IPS DF 6.9 (cell line): Measurements from ENCODE around the gene NUTM1.

Source experiments
- DNase-seq: peaks from one replicate; pipeline ENCODE4 v3.0.0-alpha.2; 2013; ENCODE audit warnings: low read depth, low spot score
- H3K27ac ChIP-seq: one replicate; pipeline ENCODE4 v1.5.1; 2013; ENCODE audit warnings: low read length, control low read depth
- H3K27me3 ChIP-seq: 2 replicates; pipeline ENCODE4 v1.6.1; 2013; ENCODE audit warnings: mild to moderate bottlenecking, low read length; ENCODE audit not compliant: control insufficient read depth, insufficient read depth
- H3K36me3 ChIP-seq: 2 replicates; pipeline ENCODE4 v1.6.1; 2013; ENCODE audit warnings: low read length; ENCODE audit not compliant: control insufficient read depth, insufficient read depth
- H3K4me1 ChIP-seq: 2 replicates; pipeline ENCODE4 v1.6.1; 2013; ENCODE audit warnings: low read length; ENCODE audit not compliant: control insufficient read depth, insufficient read depth
- H3K4me3 ChIP-seq: 2 replicates; pipeline ENCODE4 v1.5.1; 2013; ENCODE audit warnings: mild to moderate bottlenecking, low read length
- H3K9me3 ChIP-seq: 2 replicates; pipeline ENCODE4 v1.6.1; 2013; ENCODE audit warnings: low read length, inconsistent platforms; ENCODE audit not compliant: control insufficient read depth, insufficient read depth
- WGBS: extraction: QIAGEN DNeasy Blood & Tissue Kit; methylation state at CpG from one replicate; pipeline ENCODE4 v1.1.7; 2013; ENCODE audit warnings: mixed read lengths, missing lambda C conversion rate; ENCODE audit not compliant: insufficient read length, insufficient coverage; 5-methylcytosine and 5-hydroxymethylcytosine counted together

The NUTM1 gene

GRCh38 chr15:34342737-34343575 is at the start of gene NUTM1, which contains the start of gene NOP10:
NUTM1 (plus strand) TSS chr15:34343315; CDS start chr15:34343697, 382 bp downstream.
NOP10 (minus strand) TSS chr15:34343136; CDS start chr15:34343073, 63 bp downstream.
- DNase-seq = peak; percentile 95
- no CpG with 5 or more reads among the region's 38 CpGs for WGBS
- peaks cover 2% of the 10 kb centered on the region; the same call in 1 of the 2 replicates for H3K4me1 ChIP-seq
- no peaks in the 10 kb centered on the region for H3K27me3 ChIP-seq
- no peaks in the 10 kb centered on the region for H3K36me3 ChIP-seq
- H3K9me3 ChIP-seq = no peaks in the 10 kb centered on the region
- peak within 1 kb of the TSS; percentile 93; the same call in 1 of the 2 replicates for H3K4me3 ChIP-seq
- H3K27ac ChIP-seq = no peak within 1 kb of the TSS

- no peaks in the 10 kb centered on the region for H3K27me3 ChIP-seq
- no peak overlapping the region for H3K27ac ChIP-seq
- H3K4me3 ChIP-seq = no peak overlapping the region
- WGBS = no CpG with 5 or more reads among the region's 1 CpG
- no peak for DNase-seq
- H3K4me1 ChIP-seq = no peaks in the 10 kb centered on the region
- no peaks in the 10 kb centered on the region for H3K9me3 ChIP-seq
- no peaks in the 10 kb centered on the region for H3K36me3 ChIP-seq
These were observed 46.1 kb upstream of the NUTM1 start for GRCh38 chr15:34297059-34297458.

GRCh38 chr15:34301058-34301457 is 42.1 kb upstream of the NUTM1 start:
- Histone ChIP-seq H3K27ac (no peak overlapping the region), H3K4me1 (no peaks in the 10 kb centered on the region), H3K9me3 (no peaks in the 10 kb centered on the region), H3K4me3 (no peak overlapping the region), H3K36me3 (no peaks in the 10 kb centered on the region), H3K27me3 (no peaks in the 10 kb centered on the region)
- no CpG with 5 or more reads among the region's 3 CpGs for WGBS
- DNase-seq = no peak

GRCh38 chr15:34304613-34305012 is 38.5 kb upstream of the NUTM1 start:
- Histone ChIP-seq H3K27ac (no peak overlapping the region), H3K27me3 (no peaks in the 10 kb centered on the region), H3K4me3 (no peak overlapping the region), H3K4me1 (no peaks in the 10 kb centered on the region), H3K36me3 (no peaks in the 10 kb centered on the region), H3K9me3 (no peaks in the 10 kb centered on the region)
- DNase-seq = no peak

- H3K27ac ChIP-seq = no peak overlapping the region
- no CpG with 5 or more reads among the region's 1 CpG for WGBS
- H3K27me3 ChIP-seq = no peaks in the 10 kb centered on the region
- no peaks in the 10 kb centered on the region for H3K36me3 ChIP-seq
- no peaks in the 10 kb centered on the region for H3K9me3 ChIP-seq
- no peak overlapping the region for H3K4me3 ChIP-seq
- no peak for DNase-seq
- H3K4me1 ChIP-seq = no peaks in the 10 kb centered on the region
These were observed 31.6 kb upstream of the NUTM1 start for GRCh38 chr15:34311563-34311962.

GRCh38 chr15:34314491-34315490 is 28.3 kb upstream of the NUTM1 start:
- Histone ChIP-seq H3K36me3 (no peaks in the 10 kb centered on the region), H3K4me3 (no peak overlapping the region), H3K27ac (no peak overlapping the region), H3K27me3 (no peaks in the 10 kb centered on the region), H3K9me3 (no peaks in the 10 kb centered on the region), H3K4me1 (peaks cover 1% of the 10 kb centered on the region; the same call in 1 of the 2 replicates)
- DNase-seq = no peak
- no CpG with 5 or more reads among the region's 3 CpGs for WGBS

- no peak overlapping the region for H3K27ac ChIP-seq
- no CpG with 5 or more reads among the region's 10 CpGs for WGBS
- H3K4me1 ChIP-seq = peaks cover 1% of the 10 kb centered on the region; the same call in 1 of the 2 replicates
- H3K4me3 ChIP-seq = peak overlapping the region; percentile 25; the same call in 1 of the 2 replicates
- H3K36me3 ChIP-seq = no peaks in the 10 kb centered on the region
- no peaks in the 10 kb centered on the region for H3K27me3 ChIP-seq
- DNase-seq = no peak
- no peaks in the 10 kb centered on the region for H3K9me3 ChIP-seq
These were observed 24.6 kb upstream of the NUTM1 start for GRCh38 chr15:34318277-34319079.

- Histone ChIP-seq H3K36me3 (no peaks in the 10 kb centered on the region), H3K27ac (no peak overlapping the region), H3K27me3 (no peaks in the 10 kb centered on the region), H3K4me3 (no peak overlapping the region), H3K9me3 (no peaks in the 10 kb centered on the region), H3K4me1 (peaks cover 1% of the 10 kb centered on the region; the same call in 1 of the 2 replicates)
- WGBS = no CpG with 5 or more reads among the region's 10 CpGs
- no peak for DNase-seq
These were observed 19.9 kb upstream of the NUTM1 start for GRCh38 chr15:34323217-34323616.

- WGBS = no CpG with 5 or more reads among the region's 1 CpG
These were observed 18.2 kb upstream of the NUTM1 start for GRCh38 chr15:34324933-34325332.

GRCh38 chr15:34325368-34325767 is 17.7 kb upstream of the NUTM1 start:
- Histone ChIP-seq H3K4me1 (no peaks in the 10 kb centered on the region), H3K27ac (no peak overlapping the region), H3K9me3 (no peaks in the 10 kb centered on the region), H3K27me3 (no peaks in the 10 kb centered on the region), H3K36me3 (no peaks in the 10 kb centered on the region), H3K4me3 (no peak overlapping the region)
- no peak for DNase-seq

More at GRCh38 chr15:34324933-34325332, 18.2 kb upstream of the NUTM1 start:
- DNase-seq = no peak
- Histone ChIP-seq H3K27me3 (no peaks in the 10 kb centered on the region), H3K27ac (no peak overlapping the region), H3K36me3 (no peaks in the 10 kb centered on the region), H3K9me3 (no peaks in the 10 kb centered on the region), H3K4me1 (no peaks in the 10 kb centered on the region), H3K4me3 (no peak overlapping the region)
